BE2C (cell line): ENCODE measurements around the gene ANO1.
A peak's percentile ranks its signal among the peaks of the same experiment; 100 is the strongest.

ENCODE experiments used
- DNase-seq: peaks from one replicate; pipeline ENCODE4 v3.0.0-alpha.2; 2020
- H3K27me3 ChIP-seq: fragments of 250-450 bp; sonication (Bioruptor Pico); 2 replicates; pipeline ENCODE4 v1.5.1; 2020; ENCODE audit warnings: mild to moderate bottlenecking
- H3K36me3 ChIP-seq: fragments of 250-450 bp; sonication (Bioruptor Pico); 2 replicates; pipeline ENCODE4 v1.5.1; 2020; ENCODE audit warnings: mild to moderate bottlenecking
- H3K4me1 ChIP-seq: fragments of 250-450 bp; sonication (Bioruptor Pico); 2 replicates; pipeline ENCODE4 v1.5.1; 2020
- H3K4me3 ChIP-seq: 2 replicates; pipeline ENCODE4 v1.5.1; 2011; ENCODE audit warnings: low read depth, low read length
- H3K9me3 ChIP-seq: fragments of 250-450 bp; sonication (Bioruptor Pico); 2 replicates; pipeline ENCODE4 v1.5.1; 2020
- CTCF ChIP-seq: IDR thresholded peaks from 2 replicates; pipeline ENCODE4 v1.5.1; 2012; ENCODE audit warnings: mild to moderate bottlenecking, low read depth, low read length

ANO1 gene

GRCh38 chr11:70113801-70114200 is 35.7 kb downstream of the ANO1 start:
- H3K4me3 ChIP-seq, result no peak overlapping the region
- TF ChIP-seq CTCF, result no peak
- no peak for DNase-seq
- no peaks in the 10 kb centered on the region for H3K36me3 ChIP-seq
- no peaks in the 10 kb centered on the region for H3K27me3 ChIP-seq
- H3K4me1 ChIP-seq, result peaks cover 6% of the 10 kb centered on the region; the same call in 1 of the 2 replicates
- peaks cover 3% of the 10 kb centered on the region; the same call in 1 of the 2 replicates for H3K9me3 ChIP-seq

GRCh38 chr11:70115778-70116177 is 37.7 kb downstream of the ANO1 start:
- Histone ChIP-seq H3K27me3 (no peaks in the 10 kb centered on the region), H3K36me3 (no peaks in the 10 kb centered on the region), H3K4me1 (peaks cover 6% of the 10 kb centered on the region), H3K4me3 (no peak overlapping the region), H3K9me3 (peaks cover 3% of the 10 kb centered on the region; the same call in 1 of the 2 replicates)
- no peak for TF ChIP-seq CTCF
- no peak for DNase-seq

GRCh38 chr11:70116386-70117065 is 38.4 kb downstream of the ANO1 start:
- peak; percentile 67 for DNase-seq
- no peaks in the 10 kb centered on the region for H3K36me3 ChIP-seq
- H3K4me1 ChIP-seq, result peaks cover 6% of the 10 kb centered on the region
- H3K4me3 ChIP-seq, result no peak overlapping the region
- TF ChIP-seq CTCF, result no peak
- peaks cover 3% of the 10 kb centered on the region; the same call in 1 of the 2 replicates for H3K9me3 ChIP-seq
- no peaks in the 10 kb centered on the region for H3K27me3 ChIP-seq

- H3K36me3 ChIP-seq, result no peaks in the 10 kb centered on the region
- no peak overlapping the region for H3K4me3 ChIP-seq
- H3K27me3 ChIP-seq, result no peaks in the 10 kb centered on the region
- H3K4me1 ChIP-seq, result peaks cover 8% of the 10 kb centered on the region
- no peak for TF ChIP-seq CTCF
- no peak for DNase-seq
- H3K9me3 ChIP-seq, result peaks cover 3% of the 10 kb centered on the region; the same call in 1 of the 2 replicates
Measured at GRCh38 chr11:70117567-70118145, 39.5 kb downstream of the ANO1 start.

GRCh38 chr11:70118642-70119041 is 40.5 kb downstream of the ANO1 start:
- no peak for DNase-seq
- H3K27me3 ChIP-seq, result no peaks in the 10 kb centered on the region
- no peak for TF ChIP-seq CTCF

GRCh38 chr11:70119502-70119901 is 41.4 kb downstream of the ANO1 start:
- Histone ChIP-seq H3K9me3 (peaks cover 3% of the 10 kb centered on the region; the same call in 1 of the 2 replicates), H3K4me3 (no peak overlapping the region), H3K36me3 (no peaks in the 10 kb centered on the region), H3K4me1 (peaks cover 10% of the 10 kb centered on the region), H3K27me3 (no peaks in the 10 kb centered on the region)
- no peak for DNase-seq
- TF ChIP-seq CTCF, result no peak

More at GRCh38 chr11:70118642-70119041, 40.5 kb downstream of the ANO1 start:
- Histone ChIP-seq H3K4me1 (peaks cover 10% of the 10 kb centered on the region), H3K4me3 (no peak overlapping the region), H3K36me3 (no peaks in the 10 kb centered on the region), H3K9me3 (peaks cover 3% of the 10 kb centered on the region; the same call in 1 of the 2 replicates)
